C4-2B (cell line): ENCODE measurements around the gene INTS7.
"Not testable (repeated sequence)": the region's sequence is repeated elsewhere in the genome, so short reads cannot be mapped to it uniquely, and the experiment has no call there.

Experiments
- H3K27ac ChIP-seq: fragments of 450-650 bp; 2 replicates; pipeline ENCODE4 v1.5.1; 2017
- CTCF ChIP-seq: fragments of 450-650 bp; conservative IDR thresholded peaks from 2 replicates; pipeline ENCODE4 v1.5.1; 2017; ENCODE audit warnings: mild to moderate bottlenecking
- ZFX ChIP-seq: fragments of 450-650 bp; IDR thresholded peaks from 2 replicates; pipeline ENCODE4 v1.6.1; 2017

INTS7 gene

DNA sequence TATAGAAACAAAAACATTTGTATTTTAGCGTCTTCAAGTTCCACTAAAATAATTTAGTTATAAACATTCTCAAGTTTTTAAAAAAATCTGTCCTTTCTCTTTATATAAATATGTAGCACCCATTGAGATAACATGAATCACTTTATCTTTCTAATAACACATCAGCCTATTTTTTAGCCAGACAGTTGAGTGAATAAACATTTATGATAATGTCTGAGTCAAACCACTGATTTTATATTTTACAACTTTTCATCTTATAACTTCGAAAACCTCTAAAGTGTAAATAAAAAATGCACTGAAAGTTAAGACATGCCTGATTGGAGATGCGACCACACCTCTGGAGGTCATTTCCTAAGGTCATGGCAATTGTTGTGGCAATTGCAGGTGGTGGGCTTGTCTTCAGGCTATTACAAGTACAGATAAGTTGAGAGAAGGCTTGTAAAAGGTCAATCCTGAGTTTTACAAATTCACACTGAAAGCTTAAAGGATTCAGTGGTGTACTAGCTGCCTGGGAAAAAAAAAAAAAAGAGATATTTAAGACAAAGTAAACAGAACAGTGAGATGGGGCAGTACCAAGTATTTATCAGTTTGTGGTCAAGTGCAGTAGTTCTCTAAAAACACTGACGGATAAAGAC lies 67.0 kb downstream of the INTS7 start:
- TF ChIP-seq ZFX = no peak
- TF ChIP-seq CTCF = no peak
- H3K27ac ChIP-seq = no peak overlapping the region

- TF ChIP-seq CTCF (no peak), ZFX (no peak)
- no peak overlapping the region for H3K27ac ChIP-seq
Observed at GRCh38 chr1:211967704-211968103, 67.7 kb downstream of the INTS7 start.

DNA sequence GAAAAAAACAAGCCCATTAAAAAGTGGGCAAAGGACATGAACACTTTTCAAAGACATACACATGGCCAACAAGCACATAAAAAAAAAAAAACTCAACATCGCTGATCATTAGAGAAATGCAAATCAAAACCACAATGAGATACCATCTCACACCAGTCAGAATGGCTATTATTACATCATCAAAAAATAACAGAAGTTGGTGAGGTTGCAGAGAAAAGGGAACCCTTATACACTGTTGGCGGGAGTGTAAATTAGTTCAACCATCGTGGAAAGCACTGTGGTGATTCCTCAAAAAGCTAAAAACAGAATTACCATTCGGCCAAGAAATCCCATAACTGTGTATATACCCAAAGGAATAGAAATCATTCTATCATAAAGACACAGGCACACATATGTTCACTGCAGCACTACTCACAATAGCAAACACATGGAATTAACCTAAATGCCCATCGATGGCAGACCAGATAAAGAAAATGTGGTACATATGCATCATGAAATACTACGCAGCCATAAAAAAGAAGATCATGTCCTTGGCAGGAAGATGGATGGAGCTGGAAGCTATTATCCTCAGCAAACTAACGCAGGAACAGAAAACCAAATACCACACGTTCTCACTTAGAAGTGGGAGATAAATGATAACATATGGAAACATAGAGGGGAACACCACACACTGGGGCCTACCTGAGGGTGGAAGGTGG lies 70.1 kb downstream of the INTS7 start:
- H3K27ac ChIP-seq = no peak overlapping the region
- TF ChIP-seq ZFX (no peak), CTCF (no peak)

GRCh38 chr1:211959680-211960079 lies 75.7 kb downstream of the INTS7 start:
- no peak for TF ChIP-seq ZFX
- TF ChIP-seq CTCF = no peak
- H3K27ac ChIP-seq = no peak overlapping the region

GRCh38 chr1:211959221-211959620 lies 76.1 kb downstream of the INTS7 start:
- TF ChIP-seq ZFX (no peak), CTCF (no peak)
- H3K27ac ChIP-seq = no peak overlapping the region

GRCh38 chr1:211954028-211954427 lies 81.3 kb downstream of the INTS7 start:
- not testable (repeated sequence) for H3K27ac ChIP-seq

DNA sequence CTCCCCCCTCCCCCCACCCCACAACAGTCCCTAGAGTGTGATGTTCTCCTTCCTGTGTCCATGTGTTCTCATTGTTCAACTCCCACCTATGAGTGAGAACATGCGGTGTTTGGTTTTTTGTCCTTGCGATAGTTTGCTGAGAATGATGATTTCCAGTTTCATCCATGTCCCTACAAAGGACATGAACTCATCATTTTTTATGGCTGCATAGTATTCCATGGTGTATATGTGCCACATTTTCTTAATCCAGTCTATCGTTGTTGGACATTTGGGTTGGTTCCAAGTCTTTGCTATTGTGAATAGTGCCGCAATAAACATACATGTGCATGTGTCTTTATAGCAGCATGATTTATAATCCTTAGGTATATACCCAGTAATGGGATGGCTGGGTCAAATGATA lies 81.8 kb downstream of the INTS7 start:
- H3K27ac ChIP-seq = not testable (repeated sequence)

DNA sequence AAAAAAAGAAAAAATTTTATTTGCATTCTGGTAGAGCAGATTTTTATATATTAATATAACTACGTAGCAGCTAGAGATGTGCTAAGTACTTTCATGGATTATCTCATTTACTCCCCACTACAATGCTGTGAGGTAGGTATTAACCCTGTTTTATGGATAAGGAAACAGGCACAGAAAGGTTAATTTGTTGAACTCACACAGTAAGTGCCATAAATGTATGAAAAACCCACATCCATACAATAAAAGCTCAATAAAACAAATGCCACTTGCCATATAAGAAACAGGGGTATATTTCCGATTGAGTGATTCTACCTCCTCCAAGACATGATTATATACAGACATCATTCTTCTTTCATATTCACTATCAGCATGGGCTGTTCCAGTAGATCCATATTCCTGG lies 83.1 kb downstream of the INTS7 start:
- no peak overlapping the region for H3K27ac ChIP-seq

More for the DNA sequence above, 83.1 kb downstream of the INTS7 start:
- no peak for TF ChIP-seq ZFX
- no peak for TF ChIP-seq CTCF
